Erythroblast (primary cell): ENCODE results near the gene ZNF628.

ENCODE experiments used
- GATA1 ChIP-seq: IDR thresholded peaks from 2 replicates; pipeline ENCODE4 v1.6.1; 2011; ENCODE audit warnings: low read depth, mild to moderate bottlenecking, control low read depth, low read length, moderate library complexity
- POLR2A ChIP-seq: IDR thresholded peaks from 2 replicates; pipeline ENCODE4 v1.6.1; 2011; ENCODE audit warnings: mild to moderate bottlenecking, low read length

- TF ChIP-seq POLR2A = no peak
- no peak for TF ChIP-seq GATA1
These were observed 43.3 kb downstream of the ZNF628 start for GRCh38 chr19:55519451-55520311.
